Head of caudate nucleus (tissue), 42 donors: ENCODE measurements around the gene CPD.
A peak's percentile ranks its signal among the peaks of the same experiment; 100 is the strongest.
"Not testable (repeated sequence)": the region's sequence is repeated elsewhere in the genome, so short reads cannot be mapped to it uniquely, and the experiment has no call there.

ENCODE experiments used
- DNase-seq, 42 donors: peaks; one replicate each; pipeline versions ENCODE4 v3.0.0 to v3.0.0-alpha.2; 2020 to 2021; ENCODE audit warnings: mixed read lengths in 7 of 42
- intact Hi-C: fragments of 100-400 bp; cut with DNase I; formaldehyde crosslinking; loops from one replicate; pipeline ENCODE4 v1.15.0; 2022

CPD gene

GRCh38 chr17:30351263-30351662, 27.5 kb upstream of the CPD start:
- DNase-seq, intact Hi-C loops: not testable (repeated sequence)

DNA sequence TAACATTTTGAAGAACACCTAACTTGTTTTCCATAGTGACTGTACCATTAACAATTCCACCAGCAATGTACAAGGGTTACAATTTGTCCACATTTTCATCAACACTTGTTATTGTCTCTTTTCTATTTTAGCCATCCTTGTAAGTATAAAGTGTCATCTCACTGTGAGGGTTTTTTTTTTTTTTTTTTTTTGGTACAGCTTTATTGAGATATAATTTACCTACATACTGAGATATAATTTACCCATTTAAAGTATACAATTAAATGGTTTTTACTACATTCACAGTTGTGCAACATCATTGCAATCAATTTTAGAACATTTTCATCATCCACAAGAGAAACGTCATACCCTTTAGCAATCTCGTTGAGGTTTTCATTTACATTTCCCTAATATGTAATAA, 27.0 kb upstream of the CPD start:
- DNase-seq = no peak
- intact Hi-C loops = no loop called here

- no peak for DNase-seq
- intact Hi-C loops = no loop called here
Measured at GRCh38 chr17:30352240-30352814, 26.4 kb upstream of the CPD start.

GRCh38 chr17:30354701-30355100, 24.0 kb upstream of the CPD start:
- DNase-seq = no peak
- intact Hi-C loops = no loop called here

- intact Hi-C loops = no loop called here
- DNase-seq = no peak
Measured at GRCh38 chr17:30357476-30357875, 21.3 kb upstream of the CPD start.

- intact Hi-C loops = no loop called here
- no peak for DNase-seq
Measured at GRCh38 chr17:30358055-30358760, 20.5 kb upstream of the CPD start.

DNA sequence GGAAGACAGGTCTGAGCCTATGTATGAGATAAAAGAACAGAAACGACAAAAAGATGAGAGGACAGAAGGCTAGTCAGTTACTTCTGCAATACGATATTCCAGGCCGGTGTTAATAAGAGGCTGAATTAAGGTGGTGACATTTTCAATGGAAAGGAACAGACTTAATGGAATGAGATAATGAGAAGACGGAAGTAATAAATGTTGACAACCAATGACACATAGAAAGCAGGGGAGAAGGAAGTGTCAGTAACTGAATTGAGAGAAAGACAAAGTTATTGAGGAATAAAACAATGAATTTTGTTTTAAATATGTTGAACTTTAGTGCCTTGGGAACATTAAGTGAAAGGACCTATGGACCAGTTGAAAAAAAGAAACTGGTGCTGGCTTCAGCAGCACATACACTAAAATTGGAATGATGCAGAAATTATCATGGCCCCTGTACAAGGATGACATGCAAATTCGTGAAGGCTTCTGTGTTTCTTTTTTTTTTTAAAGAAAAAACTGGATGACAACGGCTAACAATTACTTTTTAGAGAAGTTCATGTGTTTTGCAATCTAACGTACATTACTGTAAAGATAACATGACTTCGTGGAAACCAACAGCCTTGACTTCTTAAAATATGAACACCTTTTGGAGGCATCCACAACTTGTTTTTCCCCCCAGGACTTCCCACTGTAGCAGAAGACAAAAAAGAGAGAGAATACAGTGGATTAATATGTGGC, 18.5 kb upstream of the CPD start:
- intact Hi-C loops = no loop called here
- DNase-seq = no peak

- DNase-seq = no peak
- intact Hi-C loops = no loop called here
Measured at GRCh38 chr17:30361766-30362279, 16.9 kb upstream of the CPD start.

DNA sequence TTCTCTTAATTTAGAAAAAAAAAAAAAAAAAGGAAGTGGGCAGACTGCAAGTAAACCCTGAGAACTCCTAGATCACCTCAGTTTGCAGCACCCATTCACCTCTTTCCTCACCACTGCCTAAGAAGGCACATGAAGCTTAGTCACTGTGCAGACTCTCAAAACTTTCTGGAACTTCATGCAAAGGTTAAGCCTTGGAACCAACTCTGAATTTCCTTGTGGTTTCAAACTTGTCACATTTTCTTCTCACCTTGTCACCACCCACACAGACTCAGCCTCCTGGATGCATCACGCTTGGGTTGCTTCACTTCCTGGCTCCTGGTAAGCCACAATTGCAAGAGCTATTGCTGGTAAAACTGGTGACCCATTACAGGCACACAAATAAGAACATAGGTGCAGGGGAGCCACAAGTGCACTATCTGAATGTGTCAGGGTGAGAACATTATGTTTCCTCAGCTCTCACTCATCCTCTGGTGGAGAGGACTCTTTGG, 15.0 kb upstream of the CPD start:
- peak in 36 of 42 donors; percentile 14 to 80 (median 54) for DNase-seq
- intact Hi-C loops = no loop called here

DNA sequence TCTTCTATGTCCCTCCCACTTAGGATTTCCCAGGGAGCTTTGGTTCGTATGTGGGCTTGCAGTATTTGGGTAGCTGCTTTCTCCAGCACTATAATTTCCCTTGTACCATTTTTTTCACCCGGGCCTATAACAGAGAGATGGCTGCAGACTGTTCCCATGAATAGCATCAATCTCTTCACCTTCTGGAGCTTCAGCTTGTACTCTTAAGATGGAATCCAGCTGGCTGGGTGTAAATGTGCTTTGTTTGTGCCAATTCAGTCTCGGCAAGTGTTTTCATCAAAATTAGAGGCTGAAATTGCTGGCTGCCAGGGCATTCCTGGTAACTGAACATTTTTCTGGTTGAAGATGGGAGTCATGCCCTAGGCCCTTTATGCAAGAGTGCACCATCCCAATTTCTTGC, 12.2 kb upstream of the CPD start:
- no peak for DNase-seq
- intact Hi-C loops = no loop called here

DNA sequence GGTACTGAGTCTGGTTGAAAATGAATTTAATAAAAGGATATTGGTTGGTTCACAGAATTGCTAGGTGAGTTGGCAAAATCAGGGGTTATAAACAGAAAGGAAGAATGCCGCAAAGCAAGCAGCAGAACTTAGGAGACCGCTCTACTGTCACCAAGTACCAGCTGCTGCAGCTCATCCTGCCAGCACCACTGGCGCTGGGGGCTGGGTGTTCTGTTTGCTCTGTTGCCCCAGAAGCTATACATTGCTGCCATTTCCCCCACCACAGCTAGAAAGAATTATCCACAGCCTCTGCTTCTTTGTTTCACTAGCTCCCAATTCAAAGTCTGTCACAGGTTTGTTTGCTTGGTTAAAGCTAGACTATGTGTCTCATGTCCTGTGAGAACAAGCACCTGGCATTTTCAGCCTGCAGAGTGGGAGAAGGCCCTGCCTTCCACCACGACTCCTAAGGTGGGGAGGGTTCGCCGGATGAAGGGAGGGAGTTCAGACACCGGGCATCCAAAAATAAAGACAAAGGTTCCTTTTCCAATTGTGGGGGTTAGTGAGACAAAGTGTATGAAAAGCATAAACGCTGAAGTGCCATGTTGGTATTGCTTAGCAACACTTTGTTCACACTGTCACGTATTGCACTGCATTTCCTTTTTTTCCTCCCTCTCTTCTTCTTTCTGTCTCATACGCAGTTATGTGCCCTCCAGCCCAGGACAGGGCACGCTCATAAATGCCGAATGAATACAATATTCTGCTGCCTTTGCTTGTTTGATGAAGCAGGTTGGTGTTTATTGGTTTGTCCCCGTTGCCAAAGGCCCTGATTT, 9.6 kb upstream of the CPD start:
- DNase-seq = peak in 6 of 42 donors; percentile 7 to 39 (median 25)
- intact Hi-C loops = no loop called here

DNA sequence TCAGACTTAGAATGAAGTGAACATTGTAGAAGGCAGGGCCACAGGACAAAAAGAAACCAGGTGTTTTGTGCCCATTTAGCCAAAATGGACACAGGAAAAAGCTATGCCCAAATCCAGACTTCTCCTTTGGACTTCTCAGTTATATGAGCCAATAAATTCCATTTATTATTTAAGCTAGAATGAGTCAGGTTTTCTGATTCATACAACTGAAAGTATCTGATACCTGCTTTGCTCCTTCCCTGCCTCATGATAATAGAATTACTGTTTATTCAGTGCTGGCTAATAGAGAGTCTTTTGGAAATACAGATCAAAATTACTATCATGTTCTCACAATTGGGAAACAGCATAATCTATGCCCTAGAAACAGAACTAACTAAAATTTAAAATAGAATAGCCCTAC, 8.7 kb upstream of the CPD start:
- no peak for DNase-seq
- intact Hi-C loops = no loop called here

DNA sequence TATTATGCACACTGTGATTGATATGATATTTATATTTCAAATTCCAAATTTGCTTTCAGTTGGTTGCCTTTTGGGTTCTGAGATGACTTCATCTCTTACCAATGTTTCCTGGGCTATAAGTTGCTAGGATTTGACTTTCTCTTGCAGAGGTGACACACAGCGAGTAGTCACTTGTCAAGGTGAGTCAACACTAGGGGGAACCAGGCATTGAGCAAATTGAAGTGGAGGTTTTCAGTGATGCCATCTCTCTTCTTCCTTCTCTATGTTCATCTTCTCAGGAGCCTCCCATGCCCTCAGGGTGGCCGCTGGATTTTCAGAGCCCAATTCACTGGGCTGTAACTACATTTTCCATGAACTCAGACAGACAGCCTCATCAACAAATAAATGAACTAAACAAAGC, 6.0 kb upstream of the CPD start:
- intact Hi-C loops = no loop called here
- no peak for DNase-seq

GRCh38 chr17:30375661-30376060, 3.1 kb upstream of the CPD start:
- intact Hi-C loops = loop anchor here (5.0 kb wide), 1 partner anchor 33 kb away; no protein-coding TSS in a partner anchor
- DNase-seq = no peak

DNA sequence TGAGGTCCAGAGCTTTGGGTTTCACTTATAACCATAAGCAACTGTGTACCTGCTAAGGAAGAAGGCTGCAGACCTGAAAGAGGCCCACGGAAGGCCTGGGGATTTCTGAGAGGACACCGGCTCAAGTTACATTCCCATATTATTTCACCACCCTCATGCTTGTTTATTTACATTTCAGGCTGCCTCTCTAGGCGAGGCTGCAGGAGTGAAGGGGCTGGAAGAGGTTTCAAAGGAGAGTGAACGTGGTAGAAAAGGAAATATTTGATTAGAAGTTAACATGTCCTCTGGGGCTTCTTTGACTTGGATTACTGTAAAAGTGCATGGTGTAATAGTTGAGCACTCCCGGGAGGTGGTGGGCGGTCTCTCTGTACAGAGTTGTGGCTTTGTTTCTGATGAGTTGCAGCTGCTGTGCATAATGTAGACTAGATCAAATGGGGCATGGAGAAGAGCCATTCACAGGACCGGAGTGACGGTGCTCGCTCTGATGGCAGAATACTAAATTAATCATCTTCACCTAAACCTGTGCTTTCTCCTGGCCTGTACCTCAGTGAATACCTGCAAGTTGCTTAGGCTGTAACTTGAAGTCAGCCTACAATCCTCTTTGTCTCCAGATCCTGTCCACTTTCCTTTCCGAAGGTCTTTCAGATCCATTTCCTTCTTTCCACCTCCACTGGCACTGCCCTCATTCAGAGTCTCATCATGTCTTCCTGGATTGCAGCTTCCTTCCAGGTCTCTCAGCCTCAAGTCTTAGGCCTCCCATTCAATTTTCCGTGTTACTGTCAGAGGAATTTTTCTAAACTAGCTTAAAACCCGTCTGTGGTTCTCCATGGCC, 1.9 kb upstream of the CPD start:
- intact Hi-C loops = loop anchor here (5.0 kb wide), 1 partner anchor 35 kb away; no protein-coding TSS in a partner anchor
- DNase-seq = peak; percentile 37 to 88 (median 71)

GRCh38 chr17:30377574-30378240, 1.0 kb upstream of the CPD start:
- no peak for DNase-seq
- intact Hi-C loops = loop anchor here (5.0 kb wide), 1 partner anchor 35 kb away; no protein-coding TSS in a partner anchor

- intact Hi-C loops = loop anchor here (5.0 kb wide), 1 partner anchor 36 kb away; no protein-coding TSS in a partner anchor
- peak in 35 of 42 donors; percentile 19 to 72 (median 47) for DNase-seq
Measured at GRCh38 chr17:30378241-30378824, 394 bp upstream of the CPD start.
